NCI-H2196 treated with DMSO at 0.1 percent for 48 hours (cell line): Measurements from ENCODE around the gene IL1R2.
A peak's percentile ranks its signal among the peaks of the same experiment; 100 is the strongest.

Experiments used
- DNase-seq: peaks from one replicate; lab custom pipeline; 2025; ENCODE audit not compliant: unreplicated experiment; lab: John Stamatoyannopoulos, UW

The IL1R2 gene

GRCh38 chr2:101974663-101975062 is 17.1 kb upstream of the IL1R2 start:
- no peak for DNase-seq

DNA sequence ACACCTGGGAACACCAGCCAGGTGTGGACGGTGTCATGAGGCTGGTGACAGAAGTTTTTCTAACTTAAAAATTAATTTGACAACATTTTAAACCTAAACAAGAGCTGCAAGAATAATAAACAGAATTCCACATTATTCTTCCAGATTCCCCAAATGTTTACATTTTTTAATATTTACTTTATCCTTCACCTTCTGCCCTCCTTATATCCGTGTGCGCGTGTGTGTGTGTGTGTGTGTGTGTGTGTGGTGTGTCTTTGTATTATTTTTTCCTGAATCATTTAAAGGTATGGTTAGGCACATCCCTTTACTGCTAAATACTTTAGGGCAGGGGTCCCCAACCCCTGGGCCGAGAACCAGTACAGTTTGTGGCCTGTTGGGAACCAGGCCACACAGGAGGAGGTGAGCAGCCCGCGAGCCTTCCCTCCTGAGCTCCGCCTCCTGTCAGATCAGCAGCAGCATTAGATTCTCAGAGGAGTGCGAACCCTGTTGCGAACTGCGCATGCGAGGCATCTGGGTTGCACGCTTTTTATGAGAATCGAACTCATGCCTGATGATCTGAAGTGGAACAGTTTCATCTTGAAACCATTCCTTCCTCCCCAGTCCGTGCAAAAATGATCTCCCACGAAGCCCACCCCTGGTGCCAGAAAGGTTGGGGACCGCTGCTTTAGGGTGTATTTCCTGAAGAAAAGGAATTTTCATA is 16.4 kb upstream of the IL1R2 start:
- no peak for DNase-seq

- no peak for DNase-seq
Measured at GRCh38 chr2:101976891-101977290, 14.9 kb upstream of the IL1R2 start.

DNA sequence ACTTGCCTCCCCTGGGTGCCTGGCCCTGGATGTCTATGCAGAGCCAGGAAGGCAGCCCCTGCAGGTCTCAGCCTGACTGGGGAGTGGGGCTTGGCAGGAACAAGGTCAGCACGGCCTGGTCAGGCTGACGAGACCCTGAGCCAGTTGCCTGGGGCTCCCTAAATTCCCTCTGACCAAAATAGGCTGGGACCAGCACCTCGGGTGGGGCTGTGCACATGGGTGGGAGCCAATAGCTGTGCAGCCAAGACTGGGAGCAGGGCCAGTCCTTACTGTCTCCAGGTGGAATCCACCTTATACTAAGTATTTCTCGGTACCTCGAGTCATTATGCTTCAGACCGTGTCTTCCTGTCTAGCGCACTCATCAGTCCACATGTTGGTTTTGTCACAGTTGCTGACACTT is 11.4 kb upstream of the IL1R2 start:
- DNase-seq, result no peak

GRCh38 chr2:101981066-101981465 is 10.7 kb upstream of the IL1R2 start:
- DNase-seq, result no peak

GRCh38 chr2:101981504-101981903 is 10.3 kb upstream of the IL1R2 start:
- DNase-seq, result no peak

DNA sequence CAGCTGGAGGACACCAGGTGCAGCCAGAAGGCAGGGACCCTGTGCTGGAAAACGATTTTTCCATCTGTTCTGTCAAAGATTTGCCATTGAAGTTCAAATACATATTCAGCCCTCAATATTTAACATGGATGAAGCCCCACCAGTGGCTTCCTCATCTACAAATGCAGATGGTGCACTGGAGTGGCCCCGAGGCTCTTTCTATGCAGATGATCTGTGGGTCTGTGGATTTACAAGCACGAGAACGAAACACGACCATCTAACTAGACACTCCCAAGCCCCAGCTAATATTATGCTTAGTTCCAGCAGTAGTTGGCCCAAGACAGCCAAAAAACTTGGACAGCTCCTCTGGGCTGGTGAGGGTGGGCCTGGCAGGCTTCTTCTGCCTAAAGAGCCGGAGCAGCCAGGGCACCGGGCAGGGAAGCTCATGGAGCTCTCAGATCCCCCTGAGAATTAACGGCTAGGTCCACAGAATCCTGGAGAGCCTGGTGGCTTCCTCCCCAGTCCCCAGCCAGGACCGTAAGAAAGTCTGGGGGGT is 9.2 kb upstream of the IL1R2 start:
- no peak for DNase-seq

DNA sequence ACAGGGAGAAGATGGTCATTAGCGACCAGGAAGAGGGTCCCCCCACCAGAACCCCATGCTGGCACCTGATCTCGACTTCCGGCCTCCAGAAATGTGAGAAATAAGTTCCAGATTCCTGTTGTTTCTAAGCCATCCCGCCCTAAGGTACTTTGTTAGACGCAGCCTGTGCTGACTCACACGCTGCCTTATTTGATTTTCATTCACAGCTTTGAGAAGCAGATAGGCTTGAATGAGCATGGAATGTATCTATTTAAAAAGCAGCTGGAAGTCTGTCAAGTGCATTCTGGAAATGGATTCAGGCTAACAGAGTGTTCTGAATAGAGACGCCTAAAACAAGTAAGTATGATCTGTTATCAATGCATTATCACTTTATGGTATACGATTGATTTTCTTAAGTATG is 8.3 kb upstream of the IL1R2 start:
- DNase-seq, result peak; percentile 19

- DNase-seq, result no peak
Measured at GRCh38 chr2:101983928-101984327, 7.8 kb upstream of the IL1R2 start.

- DNase-seq, result no peak
Measured at GRCh38 chr2:101984656-101985055, 7.1 kb upstream of the IL1R2 start.

- no peak for DNase-seq
Measured at GRCh38 chr2:101985101-101985792, 6.5 kb upstream of the IL1R2 start.

DNA sequence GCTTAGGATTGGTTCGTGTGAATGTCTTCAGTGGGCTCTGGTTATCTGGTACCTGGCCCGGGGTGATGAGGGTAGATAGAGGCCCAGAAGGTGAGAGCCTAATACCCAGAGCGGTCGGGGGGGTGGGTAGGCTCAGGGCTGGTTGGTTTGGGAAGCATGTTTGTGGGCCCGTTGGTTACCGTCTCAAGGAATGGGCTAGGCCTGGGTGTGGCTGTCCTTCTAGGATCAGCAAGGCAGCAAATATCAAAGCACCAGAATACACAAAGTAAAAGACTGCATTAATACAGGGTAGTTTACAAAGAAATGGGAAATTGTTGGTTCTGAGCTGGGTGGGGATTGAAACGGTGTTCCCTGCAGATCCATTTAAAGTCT is 6.0 kb upstream of the IL1R2 start:
- DNase-seq, result no peak

DNA sequence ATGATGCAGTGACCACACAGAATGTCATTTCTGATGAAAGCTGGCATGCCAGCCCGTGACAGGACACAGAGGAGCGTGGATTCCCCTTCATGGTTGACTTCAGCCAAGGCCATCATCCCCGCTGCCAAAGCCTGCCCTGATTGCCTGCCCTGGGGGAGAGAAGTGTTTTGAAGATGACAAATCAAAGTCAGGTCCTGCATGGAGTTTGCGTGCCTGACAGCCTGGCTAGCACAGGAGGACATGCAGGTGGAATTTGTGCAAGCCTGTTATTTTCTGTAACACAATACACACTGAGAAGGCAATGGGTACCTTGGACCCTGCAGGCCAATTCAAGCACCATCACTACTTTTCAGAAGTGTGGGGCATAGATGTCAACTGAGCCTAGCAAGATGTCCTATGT is 5.4 kb upstream of the IL1R2 start:
- DNase-seq, result no peak

DNA sequence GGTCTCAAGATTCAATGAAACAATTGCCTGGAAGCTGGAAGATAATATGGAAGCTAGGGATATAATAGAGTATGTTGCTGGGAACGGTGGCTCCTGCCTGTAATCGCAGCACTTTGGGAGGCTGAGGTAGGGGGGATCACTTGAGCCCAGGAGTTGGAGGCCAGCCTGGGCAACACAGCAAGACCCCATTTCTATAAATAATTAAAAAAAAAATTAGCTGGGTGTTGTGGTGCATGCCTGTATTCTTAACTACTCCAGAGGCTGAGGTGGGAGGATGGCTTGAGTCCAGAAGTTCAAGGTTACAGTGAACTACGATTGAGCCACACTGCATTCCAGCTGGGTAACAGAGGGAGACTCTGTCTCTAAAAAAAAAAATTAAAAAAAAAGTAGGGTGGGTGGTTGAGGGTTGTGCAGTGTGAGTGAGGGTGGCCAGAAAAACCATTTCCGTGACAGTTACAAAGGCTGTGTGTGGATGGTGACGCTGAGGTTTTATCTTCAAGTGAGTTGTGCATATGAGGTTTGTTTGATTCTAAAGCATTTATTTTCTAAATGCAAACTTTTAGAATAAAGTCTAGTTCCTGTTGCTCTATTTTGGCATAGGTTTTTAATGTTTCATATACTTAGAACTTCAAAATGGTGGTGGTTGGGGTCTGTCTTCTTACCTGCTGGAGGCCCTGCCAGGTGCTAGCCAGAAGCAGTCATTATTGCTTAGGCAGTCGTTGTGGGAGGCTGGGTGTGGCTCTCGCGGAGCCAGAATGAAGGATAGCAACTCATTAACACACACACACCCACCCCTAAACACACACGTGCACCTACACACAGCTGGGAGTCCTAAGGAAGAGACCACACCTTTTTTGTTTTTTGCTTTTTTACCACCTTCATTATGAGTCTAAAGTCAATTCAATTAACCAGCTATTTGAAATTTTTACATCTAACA is 4.7 kb upstream of the IL1R2 start:
- DNase-seq, result no peak

DNA sequence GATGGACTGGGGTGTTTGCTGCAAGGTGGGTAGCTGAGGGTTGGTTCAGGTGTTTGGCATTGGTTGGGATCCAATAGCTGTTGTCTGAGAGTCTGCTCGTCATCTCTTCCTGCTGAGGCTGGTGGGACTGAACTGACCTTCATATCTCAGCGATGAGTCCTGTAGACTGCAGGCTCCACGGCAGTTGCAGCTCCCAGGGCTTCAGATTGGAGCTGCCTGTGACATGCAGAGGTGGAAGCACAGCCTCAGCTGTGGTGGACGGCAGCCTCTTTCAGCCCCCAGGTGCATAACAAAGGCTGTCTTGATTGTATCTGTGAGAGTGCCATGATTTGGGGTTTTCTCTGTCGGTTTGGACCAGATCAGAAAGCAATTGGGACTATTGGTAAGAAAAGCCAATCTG is 3.9 kb upstream of the IL1R2 start:
- no peak for DNase-seq

DNA sequence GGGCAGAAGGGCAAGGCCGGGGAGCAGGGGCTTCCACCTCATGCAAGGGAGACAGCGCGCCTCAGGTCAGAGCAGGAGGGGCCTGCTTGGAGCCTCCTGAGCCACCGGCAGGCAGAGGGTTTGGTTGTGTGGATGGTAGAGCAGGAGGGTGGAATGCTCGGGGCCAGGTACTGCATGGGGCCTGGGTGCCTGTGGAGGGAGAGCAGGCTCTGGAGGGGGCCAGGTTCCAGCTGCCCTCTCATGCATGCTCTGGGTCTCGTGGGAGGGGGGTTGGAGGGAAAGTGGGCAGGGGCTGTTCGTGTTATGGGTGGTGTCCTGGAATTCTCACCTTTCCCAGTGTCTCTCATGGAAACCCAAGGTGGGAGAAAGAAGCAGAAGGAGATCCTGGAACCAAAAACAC is 3.2 kb upstream of the IL1R2 start:
- DNase-seq, result no peak

DNA sequence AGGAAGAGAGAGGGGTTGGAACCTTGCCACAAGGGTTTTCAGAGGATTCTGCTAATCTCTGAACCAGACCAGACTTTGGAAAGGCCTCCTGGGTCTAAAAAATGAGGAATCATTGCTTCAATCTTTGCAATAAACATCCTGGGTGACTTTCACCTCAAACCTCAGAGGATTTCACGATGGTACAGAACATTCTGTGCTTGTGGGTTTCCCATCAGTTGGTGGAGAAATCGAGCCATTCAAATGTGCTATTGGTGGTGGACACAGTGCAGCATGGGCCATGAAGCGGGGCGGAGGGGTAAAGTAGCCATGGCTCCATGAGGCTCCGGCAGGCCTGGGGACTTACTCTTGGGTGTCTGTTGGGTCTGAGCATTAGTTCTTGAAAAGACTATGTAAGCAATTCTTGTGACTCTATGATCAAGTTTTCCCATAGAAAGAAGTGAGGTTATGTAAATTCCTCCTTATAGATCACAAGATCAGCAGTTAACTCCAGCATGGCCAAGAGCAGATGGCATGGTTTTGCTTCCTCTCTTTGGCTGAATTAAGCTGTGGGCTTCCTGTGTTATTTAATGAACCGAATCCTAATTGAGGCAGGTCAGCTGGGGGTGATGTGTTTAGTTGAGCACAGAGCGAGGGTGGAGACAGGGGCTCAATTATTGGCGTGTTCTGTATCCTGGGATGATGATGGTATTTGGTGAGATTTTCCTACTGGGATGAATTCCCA is 1.9 kb upstream of the IL1R2 start:
- no peak for DNase-seq

GRCh38 chr2:101993772-101994171 is 2.0 kb downstream of the IL1R2 start:
- DNase-seq, result no peak

DNA sequence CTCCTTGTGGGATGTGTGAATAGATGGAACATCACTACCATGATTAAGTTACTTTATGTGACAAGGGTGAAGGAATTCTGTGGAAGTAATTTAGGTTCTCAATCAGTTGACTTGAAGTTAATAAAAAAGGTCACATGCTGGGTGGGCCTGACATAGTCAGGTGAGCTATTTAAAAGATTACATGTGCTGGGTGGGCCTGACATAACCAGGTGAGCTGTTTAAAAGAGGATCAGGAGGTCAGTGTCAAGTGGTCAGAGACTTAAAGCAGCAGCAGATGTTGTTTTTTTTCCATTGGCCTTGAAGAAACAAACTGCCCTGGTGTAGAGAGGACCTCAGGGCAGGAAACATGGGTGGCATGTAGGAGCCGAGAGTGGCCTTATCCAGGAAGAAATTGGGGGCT is 3.3 kb downstream of the IL1R2 start:
- no peak for DNase-seq

- DNase-seq, result no peak
Measured at GRCh38 chr2:101995804-101996203, 4.0 kb downstream of the IL1R2 start.

DNA sequence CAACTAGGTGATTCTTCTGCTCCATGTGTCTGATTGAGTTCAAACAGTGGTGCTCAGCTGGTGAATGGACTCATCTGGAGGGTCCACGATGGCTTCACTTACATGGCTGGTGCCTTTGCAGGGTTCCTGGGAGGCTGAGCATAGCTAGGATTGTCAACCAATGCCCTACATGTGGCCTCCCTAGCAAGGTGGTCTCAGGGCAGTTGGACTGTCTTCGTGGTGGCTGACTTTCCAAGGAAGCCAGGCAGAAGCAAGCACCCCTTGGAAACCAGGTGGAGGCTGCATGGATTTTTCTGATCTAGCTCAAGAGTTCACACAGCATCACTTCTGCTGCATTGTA is 6.8 kb downstream of the IL1R2 start:
- DNase-seq, result no peak
